ENCODE measurements around the gene RTL10.

RTL10 gene

GRCh38 chr22:19826619-19826950 lies 28.1 kb downstream of the RTL10 start:
- Histone ChIP-seq H3K4me1 (no peaks in the 10 kb centered on the region), H3K27me3 (ENCODE audit: control insufficient read depth, insufficient read depth, low read length) (no peaks in the 10 kb centered on the region), H3K9ac (no peak overlapping the region), H3K4me2 (ENCODE audit: low read length) (no peak overlapping the region), H3K27ac (no peak overlapping the region), H3K79me2 (no peaks in the 10 kb centered on the region), H3K36me3 (ENCODE audit: control insufficient read depth, insufficient read depth, low read length) (no peaks in the 10 kb centered on the region), H3K9me3 (ENCODE audit: control insufficient read depth, low read length) (no peaks in the 10 kb centered on the region), H3K4me3 (ENCODE audit: low read depth, low read length) (no peak overlapping the region), H2AFZ (no peak overlapping the region)
- no peak for TF ChIP-seq CTCF (IDR thresholded peaks at IDR 0.05)

DNA sequence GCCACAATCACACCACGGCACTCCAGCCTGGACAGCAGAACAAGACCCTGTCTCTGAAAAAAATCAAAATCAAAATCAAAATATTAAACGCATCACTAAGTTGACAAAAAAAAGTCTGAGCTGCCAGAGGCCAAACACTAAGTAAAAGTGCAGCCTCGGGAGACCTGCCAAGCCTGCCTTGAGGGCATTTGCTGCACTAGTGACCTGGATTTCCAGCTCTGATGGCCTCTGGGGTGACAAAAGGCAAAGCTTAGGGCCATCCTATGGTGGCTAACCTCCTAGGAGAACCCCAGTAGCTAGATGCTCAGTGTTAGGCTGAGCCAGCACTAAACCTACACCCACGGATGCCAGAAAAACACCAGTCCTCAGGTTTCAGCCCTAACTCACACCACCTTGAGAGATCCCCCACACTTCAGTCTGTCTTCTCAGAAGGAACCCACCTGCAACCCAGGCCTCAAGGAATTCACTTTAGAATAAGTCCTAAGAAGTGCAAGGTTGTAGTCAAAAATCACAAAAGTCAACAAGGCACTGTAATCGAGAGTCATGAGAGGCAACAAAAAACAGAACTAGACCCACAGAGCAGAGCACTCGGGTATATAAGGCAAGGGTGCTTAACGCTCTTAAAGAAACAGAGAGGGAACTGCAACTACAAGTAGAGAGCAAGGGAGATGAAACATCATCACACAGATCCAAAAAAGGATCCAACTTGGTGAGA lies 28.6 kb downstream of the RTL10 start:
- Histone ChIP-seq H3K27ac (no peak overlapping the region), H3K36me3 (ENCODE audit: control insufficient read depth, insufficient read depth, low read length) (no peaks in the 10 kb centered on the region), H3K4me1 (no peaks in the 10 kb centered on the region), H3K79me2 (no peaks in the 10 kb centered on the region), H3K27me3 (ENCODE audit: control insufficient read depth, insufficient read depth, low read length) (no peaks in the 10 kb centered on the region), H2AFZ (no peak overlapping the region), H3K4me3 (ENCODE audit: low read depth, low read length) (no peak overlapping the region), H3K9me3 (ENCODE audit: control insufficient read depth, low read length) (no peaks in the 10 kb centered on the region), H3K9ac (no peak overlapping the region), H3K4me2 (ENCODE audit: low read length) (no peak overlapping the region)
- no peak for TF ChIP-seq CTCF (IDR thresholded peaks at IDR 0.05)

DNA sequence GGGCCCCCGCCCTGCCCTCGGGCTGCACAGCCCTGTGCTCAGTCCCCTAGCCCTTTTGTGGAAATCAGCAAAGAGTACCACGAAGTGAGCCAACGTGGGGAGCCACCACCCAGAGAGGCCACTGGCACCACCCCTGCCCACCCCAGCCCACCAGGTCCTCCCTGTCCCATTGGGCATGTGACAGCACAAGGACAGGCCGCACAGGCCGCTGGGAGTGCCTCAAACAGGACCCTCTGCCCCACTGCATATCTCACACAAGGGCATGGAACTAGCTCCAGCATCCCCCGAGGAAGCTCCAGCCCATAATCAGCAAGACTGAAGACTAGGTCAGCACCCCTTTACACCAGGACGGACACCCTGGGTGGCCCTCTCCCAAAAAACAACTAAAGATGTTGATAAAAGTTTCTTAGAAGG lies 29.7 kb downstream of the RTL10 start:
- TF ChIP-seq CTCF (IDR thresholded peaks at IDR 0.05), result no peak
- no peaks in the 10 kb centered on the region for H3K79me2 ChIP-seq
- no peaks in the 10 kb centered on the region for H3K27me3 ChIP-seq (ENCODE audit: control insufficient read depth, insufficient read depth, low read length)
- no peaks in the 10 kb centered on the region for H3K9me3 ChIP-seq (ENCODE audit: control insufficient read depth, low read length)
- no peak overlapping the region for H2AFZ ChIP-seq
- no peaks in the 10 kb centered on the region for H3K4me1 ChIP-seq
- no peak overlapping the region for H3K4me3 ChIP-seq (ENCODE audit: low read depth, low read length)
- no peak overlapping the region for H3K4me2 ChIP-seq (ENCODE audit: low read length)
- H3K27ac ChIP-seq, result no peak overlapping the region
- H3K9ac ChIP-seq, result no peak overlapping the region
- H3K36me3 ChIP-seq (ENCODE audit: control insufficient read depth, insufficient read depth, low read length), result no peaks in the 10 kb centered on the region

GRCh38 chr22:19824212-19824925 lies 30.3 kb downstream of the RTL10 start:
- H3K9me3 ChIP-seq (ENCODE audit: control insufficient read depth, low read length), result no peaks in the 10 kb centered on the region
- no peaks in the 10 kb centered on the region for H3K36me3 ChIP-seq (ENCODE audit: control insufficient read depth, insufficient read depth, low read length)
- no peaks in the 10 kb centered on the region for H3K27me3 ChIP-seq (ENCODE audit: control insufficient read depth, insufficient read depth, low read length)
- TF ChIP-seq CTCF (IDR thresholded peaks at IDR 0.05), result no peak
- no peaks in the 10 kb centered on the region for H3K4me1 ChIP-seq
- no peaks in the 10 kb centered on the region for H3K79me2 ChIP-seq
- no peak overlapping the region for H3K9ac ChIP-seq
- H2AFZ ChIP-seq, result no peak overlapping the region
- H3K4me2 ChIP-seq (ENCODE audit: low read length), result no peak overlapping the region
- H3K4me3 ChIP-seq (ENCODE audit: low read depth, low read length), result no peak overlapping the region
- H3K27ac ChIP-seq, result no peak overlapping the region

GRCh38 chr22:19823902-19824211 lies 30.8 kb downstream of the RTL10 start:
- Histone ChIP-seq H3K36me3 (ENCODE audit: control insufficient read depth, insufficient read depth, low read length) (no peaks in the 10 kb centered on the region), H3K79me2 (no peaks in the 10 kb centered on the region), H3K27ac (no peak overlapping the region), H3K9me3 (ENCODE audit: control insufficient read depth, low read length) (no peaks in the 10 kb centered on the region), H3K4me2 (ENCODE audit: low read length) (no peak overlapping the region), H3K4me3 (ENCODE audit: low read depth, low read length) (no peak overlapping the region), H3K27me3 (ENCODE audit: control insufficient read depth, insufficient read depth, low read length) (no peaks in the 10 kb centered on the region), H3K4me1 (no peaks in the 10 kb centered on the region), H3K9ac (no peak overlapping the region), H2AFZ (no peak overlapping the region)
- no peak for TF ChIP-seq CTCF (IDR thresholded peaks at IDR 0.05)
